ENCODE data around the gene DNAJB5. TPM values are rescaled to one million over a fixed set of nuclear protein-coding genes. Genes with fewer than 3 reads are reported as not detected.
A peak's percentile ranks its signal among the peaks of the same experiment; 100 is the strongest.

The DNAJB5 gene
- total RNA-seq, 2 donors from 2014 or later: 34.9 to 82.4 TPM

DNA sequence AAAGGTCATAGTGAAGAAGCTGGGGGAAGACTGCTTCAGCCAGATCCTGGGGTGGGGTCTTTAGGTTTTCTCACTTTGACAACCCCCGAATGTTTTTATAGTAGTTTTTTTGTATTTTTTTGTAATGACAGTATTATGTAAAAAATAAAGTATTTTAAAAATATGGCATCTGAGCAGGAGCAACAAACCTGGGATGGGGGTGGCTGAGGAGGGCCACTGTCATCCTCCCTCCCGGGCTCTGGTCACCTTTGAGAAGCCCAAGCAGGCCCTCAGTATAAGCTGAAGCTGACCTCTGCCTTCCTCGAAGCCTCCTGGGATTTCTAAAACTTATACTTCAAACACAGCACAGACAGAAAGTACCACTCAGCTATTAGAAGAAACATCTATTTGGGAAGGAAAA lies 8.7 kb downstream of the DNAJB5 start:
- Histone ChIP-seq H3K27ac (peak overlapping the region; percentile 99 to 100), H3K36me3 (peaks cover 20% of the 10 kb centered on the region), H3K4me3 (no peak overlapping the region), H3K4me1 (peaks cover 0 to 40% of the 10 kb centered on the region in 2 donors), H3K27me3 (no peaks in the 10 kb centered on the region), H3K9me3 (no peaks in the 10 kb centered on the region)
- TF ChIP-seq, protein P1, sequence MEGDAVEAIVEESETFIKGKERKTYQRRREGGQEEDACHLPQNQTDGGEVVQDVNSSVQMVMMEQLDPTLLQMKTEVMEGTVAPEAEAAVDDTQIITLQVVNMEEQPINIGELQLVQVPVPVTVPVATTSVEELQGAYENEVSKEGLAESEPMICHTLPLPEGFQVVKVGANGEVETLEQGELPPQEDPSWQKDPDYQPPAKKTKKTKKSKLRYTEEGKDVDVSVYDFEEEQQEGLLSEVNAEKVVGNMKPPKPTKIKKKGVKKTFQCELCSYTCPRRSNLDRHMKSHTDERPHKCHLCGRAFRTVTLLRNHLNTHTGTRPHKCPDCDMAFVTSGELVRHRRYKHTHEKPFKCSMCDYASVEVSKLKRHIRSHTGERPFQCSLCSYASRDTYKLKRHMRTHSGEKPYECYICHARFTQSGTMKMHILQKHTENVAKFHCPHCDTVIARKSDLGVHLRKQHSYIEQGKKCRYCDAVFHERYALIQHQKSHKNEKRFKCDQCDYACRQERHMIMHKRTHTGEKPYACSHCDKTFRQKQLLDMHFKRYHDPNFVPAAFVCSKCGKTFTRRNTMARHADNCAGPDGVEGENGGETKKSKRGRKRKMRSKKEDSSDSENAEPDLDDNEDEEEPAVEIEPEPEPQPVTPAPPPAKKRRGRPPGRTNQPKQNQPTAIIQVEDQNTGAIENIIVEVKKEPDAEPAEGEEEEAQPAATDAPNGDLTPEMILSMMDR (IDR thresholded peaks at IDR 0.05): no peak
- DNase-seq (ENCODE audit: low spot score): peak; percentile 57

DNA sequence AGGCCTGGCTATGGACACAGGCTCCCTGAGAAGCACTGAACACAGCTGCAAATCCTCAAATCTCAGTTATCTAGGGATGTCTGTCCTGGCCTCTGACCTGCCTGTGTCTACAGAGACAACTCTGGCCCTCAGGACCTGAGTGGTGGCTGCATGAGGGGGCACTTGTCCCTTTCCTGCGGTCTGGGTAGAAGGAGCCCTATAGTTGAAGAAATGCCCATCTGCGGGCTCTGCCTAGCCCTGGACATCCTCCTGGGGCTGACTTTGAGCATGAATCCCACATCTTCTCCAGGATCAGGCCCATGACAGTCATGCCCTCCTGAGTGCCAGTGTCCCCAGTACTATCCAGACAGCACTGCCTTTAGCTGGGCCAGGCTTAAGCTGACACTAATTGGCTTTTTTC lies 10.0 kb downstream of the DNAJB5 start:
- peaks cover 0 to 27% of the 10 kb centered on the region in 2 donors for H3K4me1 ChIP-seq
- no peaks in the 10 kb centered on the region for H3K27me3 ChIP-seq
- DNase-seq (ENCODE audit: low spot score): peak; percentile 44
- TF ChIP-seq, protein P1 (IDR thresholded peaks at IDR 0.05): no peak
- no peak overlapping the region for H3K4me3 ChIP-seq
- H3K9me3 ChIP-seq: no peaks in the 10 kb centered on the region
- H3K27ac ChIP-seq: no peak overlapping the region
- peaks cover 20% of the 10 kb centered on the region for H3K36me3 ChIP-seq

DNA sequence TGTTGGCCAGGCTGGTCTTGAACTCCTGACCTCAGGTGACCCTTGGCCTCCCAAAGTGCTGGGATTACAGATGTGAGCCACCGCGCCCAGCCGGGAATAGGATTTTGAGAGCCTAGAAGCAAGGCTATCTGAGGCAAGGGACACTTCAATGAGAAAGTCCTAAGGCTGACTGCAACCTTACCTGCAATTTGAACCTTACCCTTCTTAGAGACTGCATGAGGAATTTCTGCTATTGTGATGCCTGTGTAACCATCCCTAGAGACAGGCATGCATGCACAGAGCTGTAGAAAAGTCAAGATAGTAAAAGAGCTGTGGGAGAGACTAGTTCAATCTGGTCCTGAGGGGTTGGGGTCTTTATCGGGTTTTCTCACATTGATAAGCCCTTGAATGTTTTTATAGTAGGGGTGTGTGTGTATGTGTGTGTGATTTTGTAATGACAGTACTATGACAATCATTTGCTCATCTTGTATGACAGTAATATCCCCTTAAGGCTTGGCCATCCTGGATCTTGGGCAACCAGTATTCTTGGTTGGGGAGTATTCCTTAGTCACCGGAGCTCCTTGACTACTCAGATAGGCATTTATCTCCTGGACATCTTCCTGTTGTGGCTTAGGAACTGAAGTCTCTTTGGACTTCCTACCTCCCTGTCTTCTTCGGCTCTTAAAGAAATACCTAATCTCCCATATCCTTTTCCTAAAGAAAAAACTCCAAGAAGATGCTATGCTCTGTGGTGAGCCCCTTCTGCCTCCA lies 11.2 kb downstream of the DNAJB5 start:
- peak; percentile 44 for DNase-seq (ENCODE audit: low spot score)
- Histone ChIP-seq H3K4me1 (peaks cover 0 to 16% of the 10 kb centered on the region in 2 donors), H3K9me3 (no peaks in the 10 kb centered on the region), H3K36me3 (peaks cover 20% of the 10 kb centered on the region), H3K27ac (no peak overlapping the region), H3K27me3 (no peaks in the 10 kb centered on the region), H3K4me3 (no peak overlapping the region)
- TF ChIP-seq, protein P1 (IDR thresholded peaks at IDR 0.05): no peak

DNA sequence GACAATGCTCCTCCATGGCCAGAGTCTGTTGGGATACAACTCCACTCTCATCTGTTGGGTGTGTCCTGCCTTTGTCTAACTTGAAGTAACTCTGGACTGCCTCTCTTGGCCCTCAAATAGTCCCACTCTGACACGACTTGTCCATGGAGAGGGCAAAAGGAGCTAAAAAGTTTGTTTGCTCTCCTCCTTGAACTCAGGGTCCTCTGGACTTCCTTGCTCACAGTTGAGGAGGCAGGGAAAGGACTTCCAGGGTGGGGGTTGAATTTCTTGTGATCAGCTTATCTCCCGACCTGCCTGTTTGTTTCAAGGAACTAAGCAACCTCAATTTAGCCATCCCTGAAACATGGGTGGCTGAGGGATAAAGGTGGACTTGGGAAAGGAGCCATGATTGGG lies 11.7 kb downstream of the DNAJB5 start:
- no peaks in the 10 kb centered on the region for H3K9me3 ChIP-seq
- TF ChIP-seq, protein P1 (IDR thresholded peaks at IDR 0.05): no peak
- no peak overlapping the region for H3K4me3 ChIP-seq
- no peaks in the 10 kb centered on the region for H3K27me3 ChIP-seq
- H3K4me1 ChIP-seq: peaks cover 0 to 15% of the 10 kb centered on the region in 2 donors
- H3K36me3 ChIP-seq: peaks cover 18% of the 10 kb centered on the region
- no peak overlapping the region for H3K27ac ChIP-seq
- no peak for DNase-seq (ENCODE audit: low spot score)

- H3K27me3 ChIP-seq: no peaks in the 10 kb centered on the region
- H3K4me1 ChIP-seq: peaks cover 0 to 15% of the 10 kb centered on the region in 2 donors
- peaks cover 12% of the 10 kb centered on the region for H3K36me3 ChIP-seq
- no peaks in the 10 kb centered on the region for H3K9me3 ChIP-seq
- H3K4me3 ChIP-seq: no peak overlapping the region
- TF ChIP-seq, protein P1 (IDR thresholded peaks at IDR 0.05): no peak
- peak; percentile 4 for DNase-seq (ENCODE audit: low spot score)
- no peak overlapping the region for H3K27ac ChIP-seq
Observed at GRCh38 chr9:35001803-35002502, 12.4 kb downstream of the DNAJB5 start.

Measured in right atrium auricular region (tissue), 2 donors.